Parathyroid adenoma (tissue), 2 donors: ENCODE results near the gene LRP1B.

ENCODE experiments used
- H2AFZ ChIP-seq: fragments of 300-600 bp; sonication (generic); one replicate; pipeline ENCODE4 v1.7.0; 2017; ENCODE audit warnings: antibody characterized with exemption, mild to moderate bottlenecking
- H3K27ac ChIP-seq: fragments of 300-600 bp; sonication (generic); one replicate; pipeline ENCODE4 v1.7.0; 2017
- H3K27me3 ChIP-seq: fragments of 300-600 bp; sonication (generic); one replicate; pipeline ENCODE4 v1.7.0; 2017; ENCODE audit warnings: low read length; ENCODE audit not compliant: control insufficient read depth, insufficient read depth
- H3K36me3 ChIP-seq: fragments of 300-600 bp; sonication (generic); one replicate; pipeline ENCODE4 v1.7.0; 2017; ENCODE audit warnings: low read length; ENCODE audit not compliant: control insufficient read depth, insufficient read depth
- H3K4me1 ChIP-seq: fragments of 300-600 bp; sonication (generic); one replicate; pipeline ENCODE4 v1.7.0; 2017; ENCODE audit warnings: control low read depth
- H3K4me2 ChIP-seq: fragments of 300-600 bp; sonication (generic); one replicate; pipeline ENCODE4 v1.7.0; 2017; ENCODE audit warnings: low read length
- H3K4me3 ChIP-seq: fragments of 300-600 bp; sonication (generic); one replicate; pipeline ENCODE4 v1.7.0; 2017; ENCODE audit warnings: low read depth, low read length
- H3K79me2 ChIP-seq: fragments of 300-600 bp; sonication (generic); one replicate; pipeline ENCODE4 v1.7.0; 2017; ENCODE audit warnings: control low read depth
- H3K9ac ChIP-seq: fragments of 300-600 bp; sonication (generic); one replicate; pipeline ENCODE4 v1.7.0; 2017; ENCODE audit warnings: mild to moderate bottlenecking
- H3K9me3 ChIP-seq: fragments of 300-600 bp; sonication (generic); one replicate; pipeline ENCODE4 v1.7.0; 2017; ENCODE audit warnings: low read length; ENCODE audit not compliant: control insufficient read depth
- CTCF ChIP-seq: fragments of 300-600 bp; sonication (generic); IDR thresholded peaks from one replicate; pipeline ENCODE4 v1.7.0; 2017; ENCODE audit warnings: antibody characterized with exemption, mild to moderate bottlenecking
- donor health status: primary hyperparathyroidism.

The LRP1B gene

DNA sequence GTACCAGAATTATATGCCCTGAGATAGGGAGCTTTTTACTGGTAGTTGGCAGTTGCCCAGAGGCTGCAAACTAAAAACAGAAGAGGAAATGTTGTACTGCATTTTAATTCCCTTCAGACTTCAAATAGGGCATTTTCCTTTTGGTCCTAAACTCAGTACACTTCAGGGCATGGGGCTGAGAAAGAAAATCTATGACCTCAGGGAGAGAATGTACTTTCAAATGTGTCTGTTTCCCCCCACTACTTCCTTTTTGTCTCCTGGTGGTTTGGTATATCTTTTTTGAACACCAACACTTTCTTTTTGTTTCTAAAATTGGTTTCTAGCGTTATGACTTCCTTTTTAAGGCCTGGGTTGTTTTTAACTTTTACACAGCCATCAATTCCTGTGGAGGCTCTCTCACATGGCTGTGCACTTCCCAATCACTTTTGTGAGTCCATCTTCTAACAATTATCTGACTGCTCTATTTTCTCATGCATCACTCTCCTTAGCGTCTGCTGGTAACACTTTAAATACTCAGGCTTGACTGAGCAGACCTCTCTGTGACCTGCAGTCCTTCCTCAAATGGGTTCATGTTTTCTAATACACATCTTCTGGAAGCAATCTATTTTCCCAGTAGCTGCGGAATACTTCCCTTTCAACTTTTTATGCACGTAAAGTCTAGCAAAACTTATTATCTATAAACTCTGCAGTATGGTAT lies 596.0 kb downstream of the LRP1B start:
- no peak for TF ChIP-seq CTCF
- no peaks in the 10 kb centered on the region for H3K9me3 ChIP-seq
- no peak overlapping the region for H2AFZ ChIP-seq
- H3K79me2 ChIP-seq, result no peaks in the 10 kb centered on the region
- H3K36me3 ChIP-seq, result no peaks in the 10 kb centered on the region
- no peak overlapping the region for H3K4me2 ChIP-seq
- no peaks in the 10 kb centered on the region for H3K4me1 ChIP-seq
- no peak overlapping the region for H3K4me3 ChIP-seq
- H3K27me3 ChIP-seq, result no peaks in the 10 kb centered on the region
- no peak overlapping the region for H3K27ac ChIP-seq
- no peak overlapping the region for H3K9ac ChIP-seq

DNA sequence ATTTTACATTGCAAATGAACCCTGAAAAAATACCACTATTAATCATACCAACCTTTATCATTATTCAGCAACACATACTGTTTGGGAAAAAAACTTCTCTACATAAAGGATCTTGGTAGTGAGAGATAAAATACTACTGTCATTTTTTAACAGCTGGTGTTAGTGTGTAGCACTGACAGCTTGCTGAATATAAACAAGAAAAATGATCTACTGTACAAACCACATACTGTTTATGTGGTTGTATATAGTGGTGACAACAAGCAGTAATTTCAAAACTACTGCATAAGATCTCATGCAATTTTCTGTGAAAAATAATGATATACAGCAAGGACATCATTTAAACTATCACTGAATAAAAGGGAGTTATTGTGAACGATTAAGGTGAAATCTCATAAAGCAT lies 601.2 kb downstream of the LRP1B start:
- Histone ChIP-seq H3K4me3 (no peak overlapping the region), H3K9me3 (no peaks in the 10 kb centered on the region), H3K36me3 (no peaks in the 10 kb centered on the region), H3K9ac (no peak overlapping the region), H2AFZ (no peak overlapping the region), H3K4me2 (no peak overlapping the region), H3K27me3 (no peaks in the 10 kb centered on the region), H3K79me2 (no peaks in the 10 kb centered on the region), H3K4me1 (no peaks in the 10 kb centered on the region), H3K27ac (no peak overlapping the region)
- no peak for TF ChIP-seq CTCF

DNA sequence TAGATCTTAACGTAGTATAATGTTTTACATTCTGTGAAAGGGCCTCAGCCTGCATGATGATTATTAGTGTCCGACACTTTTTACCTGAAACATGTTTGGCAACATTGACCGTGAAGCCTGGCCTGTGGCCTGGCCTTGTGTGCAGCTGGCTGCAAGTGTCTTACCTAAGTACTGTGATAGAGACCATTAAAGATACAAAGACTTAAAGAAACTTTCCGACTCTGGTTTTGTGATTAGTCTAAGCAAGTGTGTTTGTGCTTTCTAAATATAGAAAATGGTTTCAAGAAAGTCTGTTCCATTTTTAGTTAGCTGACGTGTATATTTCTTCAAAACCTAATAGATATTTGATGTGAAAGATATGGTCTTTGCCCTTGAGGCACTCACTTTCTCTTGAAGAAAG lies 601.8 kb downstream of the LRP1B start:
- H3K36me3 ChIP-seq, result no peaks in the 10 kb centered on the region
- H3K4me3 ChIP-seq, result no peak overlapping the region
- H3K27ac ChIP-seq, result peak overlapping the region; percentile 42
- no peaks in the 10 kb centered on the region for H3K27me3 ChIP-seq
- no peak overlapping the region for H3K9ac ChIP-seq
- no peaks in the 10 kb centered on the region for H3K79me2 ChIP-seq
- no peak overlapping the region for H3K4me2 ChIP-seq
- peak overlapping the region; percentile 51 for H2AFZ ChIP-seq
- TF ChIP-seq CTCF, result no peak
- H3K9me3 ChIP-seq, result no peaks in the 10 kb centered on the region
- H3K4me1 ChIP-seq, result no peaks in the 10 kb centered on the region

DNA sequence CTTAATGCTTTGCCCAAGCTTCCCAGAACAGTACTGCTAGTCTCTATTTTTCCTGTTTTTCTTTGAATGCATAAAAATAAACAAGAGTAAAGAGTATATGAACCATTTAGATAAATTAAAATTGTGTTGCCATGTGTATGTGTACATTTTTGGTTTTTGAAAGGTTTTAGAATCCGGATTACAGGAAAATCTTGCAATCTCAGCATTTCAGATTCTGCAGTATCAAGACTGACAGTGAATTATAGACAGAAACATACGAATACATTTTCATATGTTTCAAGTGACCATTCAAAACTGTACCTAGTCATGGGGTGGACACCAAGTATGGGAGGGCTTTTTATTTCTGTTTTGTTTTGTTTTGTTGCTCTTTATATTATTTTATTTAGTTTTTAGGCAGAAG lies 604.1 kb downstream of the LRP1B start:
- H2AFZ ChIP-seq, result peak overlapping the region; percentile 3
- H3K4me3 ChIP-seq, result no peak overlapping the region
- no peak for TF ChIP-seq CTCF
- no peaks in the 10 kb centered on the region for H3K36me3 ChIP-seq
- no peaks in the 10 kb centered on the region for H3K79me2 ChIP-seq
- H3K9ac ChIP-seq, result no peak overlapping the region
- H3K4me1 ChIP-seq, result peaks cover 5% of the 10 kb centered on the region
- H3K27ac ChIP-seq, result no peak overlapping the region
- no peaks in the 10 kb centered on the region for H3K9me3 ChIP-seq
- H3K4me2 ChIP-seq, result no peak overlapping the region
- H3K27me3 ChIP-seq, result no peaks in the 10 kb centered on the region

DNA sequence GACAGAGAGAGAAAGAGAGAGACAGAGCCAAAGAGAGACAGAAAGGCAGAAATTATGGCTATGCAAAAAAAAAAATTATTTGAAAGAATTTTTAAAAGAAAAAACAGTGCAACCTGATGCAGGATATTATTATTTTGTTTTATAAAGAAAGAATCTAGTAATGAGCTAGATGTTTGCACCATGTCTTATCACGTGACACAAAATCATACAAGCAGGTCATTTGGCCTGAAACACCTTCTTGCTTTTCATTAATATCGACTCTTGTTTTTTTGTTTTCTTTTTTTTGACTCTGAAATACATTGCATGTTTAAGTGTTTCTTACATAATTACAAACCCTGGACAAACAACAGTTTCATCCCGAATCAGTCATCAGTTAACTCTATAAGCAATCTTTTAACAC lies 606.0 kb downstream of the LRP1B start:
- Histone ChIP-seq H2AFZ (no peak overlapping the region), H3K9ac (no peak overlapping the region), H3K4me2 (no peak overlapping the region), H3K4me1 (peaks cover 5% of the 10 kb centered on the region), H3K79me2 (no peaks in the 10 kb centered on the region), H3K9me3 (no peaks in the 10 kb centered on the region), H3K27me3 (no peaks in the 10 kb centered on the region), H3K27ac (no peak overlapping the region), H3K4me3 (no peak overlapping the region), H3K36me3 (no peaks in the 10 kb centered on the region)
- TF ChIP-seq CTCF, result no peak
